Right atrium auricular region (tissue), 2 donors: ENCODE measurements around the gene ZNF804A. TPM values are rescaled to one million over a fixed set of nuclear protein-coding genes. Genes with fewer than 3 reads are reported as not detected.

Source experiments
- DNase-seq: peaks from one replicate; pipeline ENCODE4 v3.0.0-alpha.2; 2019; ENCODE audit warnings: low spot score
- H3K27ac ChIP-seq, 2 donors: fragments of 200-600 bp; sonication (generic); 1 replicate in 1 of 2; 2 replicates in 1 of 2; pipeline ENCODE4 v1.5.1; 2016 to 2019
- H3K27me3 ChIP-seq, 2 donors: fragments of 200-600 bp; sonication (generic); one replicate each; pipeline versions ENCODE4 v1.5.1 to v1.6.0; 2017 to 2019
- H3K36me3 ChIP-seq: fragments of 200-600 bp; sonication (generic); one replicate; pipeline ENCODE4 v1.5.1; 2016
- H3K4me1 ChIP-seq, 2 donors: fragments of 200-600 bp; sonication (generic); one replicate each; pipeline versions ENCODE4 v1.5.1 to v1.6.0; 2017 to 2019
- H3K4me3 ChIP-seq, 2 donors: fragments of 200-600 bp; sonication (generic); 1 replicate in 1 of 2; 2 replicates in 1 of 2; pipeline ENCODE4 v1.5.1; 2017 to 2019; ENCODE audit warnings: mild to moderate bottlenecking in 1 of 2, moderate library complexity in 1 of 2
- H3K9me3 ChIP-seq, 2 donors: fragments of 200-600 bp; sonication (generic); one replicate each; pipeline ENCODE4 v1.5.1; 2019
- CTCF ChIP-seq, 2 donors: fragments of 200-600 bp; sonication (generic); IDR thresholded peaks; one replicate each; pipeline ENCODE4 v1.5.1; 2019; ENCODE audit warnings: antibody characterized with exemption in 2 of 2
- total RNA-seq, 2 donors: library from RNA; depleted of rRNA; stranded (reverse); fragments of >200 nt; gene quantifications; one replicate each; pipeline ENCODE4 v1.1.0, GENCODE V29; 2016

The ZNF804A gene
- not detected for total RNA-seq

- no peak within 1 kb of the TSS for H3K27ac ChIP-seq
- H3K36me3 ChIP-seq = no peaks in the 10 kb centered on the region
- DNase-seq = peak; percentile 67
- peaks cover 0 to 21% of the 10 kb centered on the region in 2 donors for H3K4me1 ChIP-seq
- no peaks in the 10 kb centered on the region for H3K9me3 ChIP-seq
- H3K27me3 ChIP-seq = peaks cover 0 to 4% of the 10 kb centered on the region in 2 donors
- peak within 1 kb of the TSS; percentile 32 to 57 for H3K4me3 ChIP-seq
- no peak for TF ChIP-seq CTCF (IDR thresholded peaks at IDR 0.05)
These were observed at the start of gene ZNF804A for GRCh38 chr2:184598316-184599053. TSS of gene ZNF804A (plus strand) at chr2:184598529. CDS start at chr2:184598960, 431 bp downstream.

DNA sequence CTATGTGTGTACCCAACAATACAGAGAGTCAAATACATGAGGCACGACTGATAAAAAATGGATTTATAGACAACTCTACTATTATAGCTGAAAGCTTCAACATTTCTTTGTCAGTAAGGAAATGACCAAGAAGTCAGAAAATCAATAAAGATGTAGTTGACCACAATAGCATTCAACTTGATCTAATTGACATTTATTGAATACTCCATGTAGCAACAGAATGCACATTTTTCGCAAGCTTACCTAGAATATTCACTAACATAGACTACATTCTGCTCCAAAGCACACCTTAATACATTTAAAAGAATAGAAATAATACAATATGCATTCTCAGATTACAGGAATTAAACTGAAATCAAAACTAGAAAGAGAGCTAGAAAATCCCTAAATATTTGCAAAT, 49.2 kb upstream of the ZNF804A start:
- DNase-seq = no peak
- Histone ChIP-seq H3K4me1 (no peaks in the 10 kb centered on the region), H3K27me3 (no peaks in the 10 kb centered on the region), H3K27ac (no peak overlapping the region), H3K4me3 (no peak overlapping the region), H3K9me3 (peaks cover 0 to 9% of the 10 kb centered on the region in 2 donors), H3K36me3 (no peaks in the 10 kb centered on the region)
- TF ChIP-seq CTCF (IDR thresholded peaks at IDR 0.05) = no peak

- H3K27me3 ChIP-seq = no peaks in the 10 kb centered on the region
- H3K27ac ChIP-seq = no peak overlapping the region
- H3K36me3 ChIP-seq = no peaks in the 10 kb centered on the region
- H3K9me3 ChIP-seq = peaks cover 0 to 9% of the 10 kb centered on the region in 2 donors
- no peak for TF ChIP-seq CTCF (IDR thresholded peaks at IDR 0.05)
- no peak overlapping the region for H3K4me3 ChIP-seq
- H3K4me1 ChIP-seq = no peaks in the 10 kb centered on the region
- DNase-seq = no peak
These were observed 46.7 kb upstream of the ZNF804A start for GRCh38 chr2:184551626-184552025.

DNA sequence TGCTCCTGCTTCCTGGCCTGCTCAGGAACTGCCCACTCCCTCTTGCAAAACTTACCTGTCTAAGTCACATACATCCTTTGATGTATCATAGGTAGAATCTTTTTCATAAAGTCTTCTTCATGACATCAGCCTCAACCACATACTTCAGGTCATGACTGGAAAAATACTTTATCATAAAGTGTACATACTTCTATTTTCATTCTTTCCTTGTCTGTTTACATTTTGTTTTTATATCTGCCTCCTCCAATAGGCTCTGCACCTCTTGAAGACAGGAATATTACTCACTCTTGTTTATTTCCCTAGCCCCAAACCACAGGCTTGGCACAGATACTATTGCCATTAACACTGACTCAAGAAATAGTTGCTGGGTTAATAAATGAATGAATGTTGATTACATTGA, 43.6 kb upstream of the ZNF804A start:
- no peak overlapping the region for H3K27ac ChIP-seq
- H3K4me1 ChIP-seq = no peaks in the 10 kb centered on the region
- H3K27me3 ChIP-seq = no peaks in the 10 kb centered on the region
- no peak for DNase-seq
- H3K9me3 ChIP-seq = peaks cover 0 to 3% of the 10 kb centered on the region in 2 donors
- no peaks in the 10 kb centered on the region for H3K36me3 ChIP-seq
- TF ChIP-seq CTCF (IDR thresholded peaks at IDR 0.05) = no peak
- H3K4me3 ChIP-seq = no peak overlapping the region

GRCh38 chr2:184555352-184555751, 43.0 kb upstream of the ZNF804A start:
- Histone ChIP-seq H3K4me1 (no peaks in the 10 kb centered on the region), H3K27ac (no peak overlapping the region), H3K4me3 (no peak overlapping the region), H3K36me3 (no peaks in the 10 kb centered on the region), H3K27me3 (no peaks in the 10 kb centered on the region), H3K9me3 (no peaks in the 10 kb centered on the region)
- no peak for TF ChIP-seq CTCF (IDR thresholded peaks at IDR 0.05)
- DNase-seq = no peak

DNA sequence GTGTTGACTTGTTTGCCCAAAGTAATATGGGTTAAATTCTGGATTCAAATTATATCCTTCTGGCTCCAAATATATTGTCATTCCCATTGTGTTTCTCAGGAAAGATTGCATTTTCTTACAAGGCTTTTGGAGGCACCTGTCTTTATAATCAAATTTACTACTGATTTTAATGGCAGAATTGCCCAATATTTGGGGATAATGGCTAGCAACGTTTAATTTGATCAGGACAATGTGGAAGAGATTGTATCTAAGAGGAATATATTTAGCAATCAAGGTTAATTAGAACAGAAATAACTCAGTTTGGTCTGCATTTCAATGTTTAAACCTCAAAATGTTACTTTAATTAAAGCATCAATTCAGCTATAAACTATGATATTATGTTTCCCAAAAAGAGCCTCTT, 41.7 kb upstream of the ZNF804A start:
- Histone ChIP-seq H3K27me3 (no peaks in the 10 kb centered on the region), H3K36me3 (no peaks in the 10 kb centered on the region), H3K9me3 (no peaks in the 10 kb centered on the region), H3K4me1 (no peaks in the 10 kb centered on the region), H3K27ac (no peak overlapping the region), H3K4me3 (no peak overlapping the region)
- no peak for DNase-seq
- TF ChIP-seq CTCF (IDR thresholded peaks at IDR 0.05) = no peak
